HEK293 (cell line): Measurements from ENCODE around the gene ARSB.

Source experiments
- ZFP37 ChIP-seq: fragments of 450-650 bp; formaldehyde crosslinking; IDR thresholded peaks from 2 replicates; pipeline ENCODE4 v1.5.1; 2016; ENCODE audit warnings: missing biosample characterization, missing genetic modification characterization
- ZNF529 ChIP-seq: fragments of 450-650 bp; formaldehyde crosslinking; IDR thresholded peaks from 2 replicates; pipeline ENCODE4 v1.5.1; 2017; ENCODE audit warnings: missing genetic modification characterization, missing biosample characterization; ENCODE audit not compliant: insufficient replicate concordance
- ZNF837 ChIP-seq: fragments of 450-650 bp; formaldehyde crosslinking; IDR thresholded peaks from 2 replicates; pipeline ENCODE4 v1.5.1; 2016; ENCODE audit warnings: missing biosample characterization, missing genetic modification characterization

DNA sequence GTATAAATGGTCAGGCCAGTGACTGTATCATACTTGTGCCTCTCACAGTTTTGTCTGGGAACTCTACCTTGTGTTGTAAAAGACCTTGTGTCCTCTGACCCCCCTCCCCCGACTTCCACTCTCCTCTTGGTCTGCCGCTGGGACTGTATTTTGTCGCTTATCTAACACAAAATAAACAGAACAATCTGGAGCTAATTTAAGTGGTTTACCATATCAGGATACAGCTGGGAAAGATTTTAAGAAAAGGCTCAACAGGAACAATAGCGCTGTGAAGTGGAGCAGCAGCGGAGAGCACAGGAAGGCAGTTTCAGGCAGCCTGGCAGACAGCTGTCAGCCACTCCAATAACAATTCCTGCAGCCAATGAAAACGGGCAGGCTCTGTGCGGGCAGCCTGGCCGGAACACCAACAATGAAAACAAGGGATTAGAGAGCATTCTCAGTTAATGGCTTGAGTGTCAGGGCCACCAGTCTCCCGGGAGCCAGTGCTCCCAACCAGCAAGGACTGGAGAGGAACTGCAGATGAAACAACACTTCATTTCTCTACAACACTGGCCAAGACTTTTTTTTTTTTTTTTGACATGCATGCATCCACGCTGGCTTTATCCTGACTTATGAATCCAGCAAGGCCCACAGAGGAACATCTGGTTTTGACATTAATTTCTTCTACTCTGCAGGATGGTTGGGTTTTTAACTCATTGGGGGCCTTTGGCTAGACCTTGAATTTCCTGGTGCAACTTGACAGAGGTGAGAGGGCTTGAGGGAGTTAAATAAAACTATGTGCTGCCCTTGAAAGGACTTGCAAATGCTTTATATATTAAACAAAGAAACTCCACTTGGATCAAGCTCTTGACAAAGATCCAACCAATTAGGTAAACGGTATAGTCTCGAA lies 76.7 kb downstream of the ARSB start:
- TF ChIP-seq ZNF529 (tag by site-specific recombination) (no peak), ZFP37 (tag by site-specific recombination) (no peak), ZNF837 (tag by site-specific recombination) (no peak)
